Astrocyte (in vitro differentiated cells and primary cell): ENCODE results near the gene NR0B1.

Source experiments
- EZH2 ChIP-seq: IDR thresholded peaks from 2 replicates; pipeline ENCODE4 v1.6.1; 2012; ENCODE audit warnings: mild to moderate bottlenecking, low read length, inconsistent platforms; ENCODE audit not compliant: insufficient read depth
- TF ChIP-seq, protein P1 (sequence below): IDR thresholded peaks from 2 replicates; pipeline ENCODE4 v1.5.1; 2011; ENCODE audit warnings: low read depth, mild to moderate bottlenecking, inconsistent platforms, low read length, moderate library complexity; ENCODE audit not compliant: insufficient read depth

DNA sequence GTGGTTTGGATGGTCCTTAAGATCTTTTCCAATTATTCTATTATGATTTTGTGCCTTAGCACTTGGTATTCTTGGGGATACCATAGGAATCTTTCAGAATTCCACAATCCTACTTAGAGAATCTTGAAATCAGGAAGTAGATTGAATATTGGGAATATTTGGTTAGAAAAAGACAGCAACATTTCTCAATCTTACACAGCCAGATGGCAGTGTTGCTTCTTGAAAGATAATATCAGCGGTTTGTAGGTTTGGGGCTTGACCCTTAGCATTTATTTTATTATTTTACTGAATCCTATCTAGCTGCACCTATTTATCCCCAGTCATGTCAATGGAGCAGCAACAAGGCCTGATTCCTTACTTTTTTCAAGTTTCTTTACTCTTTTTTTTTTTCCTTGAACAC, 33.7 kb downstream of the NR0B1 start:
- TF ChIP-seq EZH2 = no peak
- TF ChIP-seq, protein P1, sequence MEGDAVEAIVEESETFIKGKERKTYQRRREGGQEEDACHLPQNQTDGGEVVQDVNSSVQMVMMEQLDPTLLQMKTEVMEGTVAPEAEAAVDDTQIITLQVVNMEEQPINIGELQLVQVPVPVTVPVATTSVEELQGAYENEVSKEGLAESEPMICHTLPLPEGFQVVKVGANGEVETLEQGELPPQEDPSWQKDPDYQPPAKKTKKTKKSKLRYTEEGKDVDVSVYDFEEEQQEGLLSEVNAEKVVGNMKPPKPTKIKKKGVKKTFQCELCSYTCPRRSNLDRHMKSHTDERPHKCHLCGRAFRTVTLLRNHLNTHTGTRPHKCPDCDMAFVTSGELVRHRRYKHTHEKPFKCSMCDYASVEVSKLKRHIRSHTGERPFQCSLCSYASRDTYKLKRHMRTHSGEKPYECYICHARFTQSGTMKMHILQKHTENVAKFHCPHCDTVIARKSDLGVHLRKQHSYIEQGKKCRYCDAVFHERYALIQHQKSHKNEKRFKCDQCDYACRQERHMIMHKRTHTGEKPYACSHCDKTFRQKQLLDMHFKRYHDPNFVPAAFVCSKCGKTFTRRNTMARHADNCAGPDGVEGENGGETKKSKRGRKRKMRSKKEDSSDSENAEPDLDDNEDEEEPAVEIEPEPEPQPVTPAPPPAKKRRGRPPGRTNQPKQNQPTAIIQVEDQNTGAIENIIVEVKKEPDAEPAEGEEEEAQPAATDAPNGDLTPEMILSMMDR = peak; percentile 16
